NCI-H2029 treated with DMSO at 0.1 percent for 48 hours (cell line): ENCODE data around the gene DNAH7.

Source experiments
- DNase-seq: peaks from one replicate; lab custom pipeline; 2025; lab: John Stamatoyannopoulos, UW

DNAH7 gene

DNA sequence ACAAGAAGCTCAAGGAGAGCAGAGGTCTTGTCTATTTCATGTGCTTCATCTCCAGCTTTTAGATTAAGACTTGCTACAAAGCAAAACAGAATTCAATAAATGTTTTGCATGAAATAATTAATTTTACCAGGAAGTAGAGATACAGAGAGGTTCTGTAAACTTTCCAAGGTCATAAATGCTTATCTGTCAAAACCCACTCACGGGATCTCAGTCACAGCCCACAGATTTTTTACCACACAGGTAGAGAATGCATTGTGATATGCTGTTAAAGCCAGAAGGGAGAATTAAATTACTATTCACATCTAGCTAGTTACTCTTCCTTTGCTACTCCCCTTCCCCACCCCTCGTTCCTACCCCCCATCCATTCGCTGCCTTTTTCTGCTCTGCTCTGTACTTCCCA lies 205.5 kb downstream of the DNAH7 start:
- DNase-seq = no peak

- no peak for DNase-seq
Measured at GRCh38 chr2:195861821-195862220, 206.8 kb downstream of the DNAH7 start.

DNA sequence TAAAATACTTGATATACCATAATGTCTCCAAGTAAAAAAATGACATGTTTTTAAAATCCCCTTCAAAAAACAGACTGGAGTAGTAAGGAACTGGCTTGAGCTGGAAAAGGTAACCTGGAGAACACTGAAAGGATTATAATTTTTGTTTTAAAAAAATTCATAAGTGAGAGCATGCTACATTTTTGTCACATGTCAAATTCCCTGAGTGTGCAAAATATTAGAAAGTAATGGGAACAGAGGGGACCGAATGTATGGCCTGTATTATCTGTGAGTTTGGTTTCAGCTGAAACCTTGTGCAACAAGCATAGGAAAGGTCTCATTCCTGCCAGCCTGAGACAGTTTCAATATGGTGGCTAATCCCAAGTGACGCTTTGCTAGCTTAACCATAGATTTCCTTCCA lies 209.1 kb downstream of the DNAH7 start:
- DNase-seq = no peak

- no peak for DNase-seq
Measured at GRCh38 chr2:195857132-195857531, 211.5 kb downstream of the DNAH7 start.

GRCh38 chr2:195850764-195851163 lies 217.9 kb downstream of the DNAH7 start:
- DNase-seq = no peak

- DNase-seq = no peak
Measured at GRCh38 chr2:195848119-195848899, 220.3 kb downstream of the DNAH7 start.

- no peak for DNase-seq
Measured at GRCh38 chr2:195842932-195843331, 225.7 kb downstream of the DNAH7 start.

DNA sequence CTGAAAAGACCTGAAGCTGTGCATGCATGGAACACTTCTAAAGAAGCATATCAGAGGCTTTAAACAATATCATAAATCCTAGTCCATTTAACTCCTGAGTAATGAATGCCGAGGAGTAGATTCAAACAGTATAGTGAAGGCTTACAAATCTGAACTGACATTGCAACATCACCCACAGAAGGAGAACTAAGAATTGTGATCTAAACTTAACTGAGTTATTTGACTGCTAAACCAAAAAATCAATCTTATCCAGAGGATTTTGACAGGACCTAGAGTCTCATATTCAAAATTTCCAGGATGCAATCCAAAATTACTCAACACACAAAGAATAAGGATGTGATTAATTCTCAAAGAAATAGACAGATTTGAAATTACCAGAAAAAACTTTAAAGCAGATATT lies 230.6 kb downstream of the DNAH7 start:
- DNase-seq = no peak

GRCh38 chr2:195836002-195836401 lies 232.6 kb downstream of the DNAH7 start:
- no peak for DNase-seq

- DNase-seq = no peak
Measured at GRCh38 chr2:195834836-195835235, 233.8 kb downstream of the DNAH7 start.

DNA sequence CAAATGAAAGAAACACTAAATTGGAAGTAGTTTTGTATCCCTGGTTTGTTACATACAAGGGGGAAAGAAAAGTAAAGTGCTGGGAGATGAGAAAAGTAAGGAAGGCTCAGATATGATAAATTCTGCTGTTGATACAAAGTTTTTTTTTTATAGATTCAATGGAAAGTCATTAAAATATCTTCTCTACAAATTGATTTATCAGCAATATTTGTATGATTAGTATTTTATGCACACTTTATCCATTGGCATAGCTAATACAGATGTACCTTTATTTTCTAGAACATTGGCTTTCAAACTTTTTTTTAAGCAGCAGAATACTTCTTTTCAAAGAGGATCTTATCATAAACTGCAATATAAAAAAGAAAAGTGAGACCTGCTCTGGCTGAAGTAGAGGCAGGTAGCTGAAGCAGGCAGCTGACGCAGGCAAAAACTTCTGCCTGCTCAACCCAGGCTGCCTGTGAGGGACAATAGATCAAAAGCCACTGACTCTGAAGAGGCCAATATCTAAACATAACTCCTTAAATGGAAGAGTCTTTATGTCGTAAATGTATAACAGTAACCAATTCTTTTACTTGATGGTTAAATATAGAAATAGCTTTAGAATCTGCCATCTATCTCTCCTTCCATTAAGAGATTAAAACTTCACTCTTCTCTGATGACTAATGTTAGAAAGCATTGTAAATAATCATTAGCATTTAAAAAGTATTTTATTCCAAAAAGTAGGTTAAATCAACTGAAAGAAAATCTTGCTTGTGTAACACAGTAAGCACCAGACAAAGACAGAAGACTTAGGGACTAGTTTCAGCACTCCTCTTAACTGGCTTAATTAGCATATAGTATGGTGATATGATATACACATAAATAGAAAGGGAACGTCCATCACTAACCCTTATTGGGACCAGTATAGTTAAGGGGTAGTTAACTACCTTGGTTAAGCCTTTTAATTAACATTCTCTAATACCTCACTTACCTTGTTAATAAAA lies 237.4 kb downstream of the DNAH7 start:
- no peak for DNase-seq

GRCh38 chr2:195824478-195824877 lies 244.2 kb downstream of the DNAH7 start:
- DNase-seq = no peak

DNA sequence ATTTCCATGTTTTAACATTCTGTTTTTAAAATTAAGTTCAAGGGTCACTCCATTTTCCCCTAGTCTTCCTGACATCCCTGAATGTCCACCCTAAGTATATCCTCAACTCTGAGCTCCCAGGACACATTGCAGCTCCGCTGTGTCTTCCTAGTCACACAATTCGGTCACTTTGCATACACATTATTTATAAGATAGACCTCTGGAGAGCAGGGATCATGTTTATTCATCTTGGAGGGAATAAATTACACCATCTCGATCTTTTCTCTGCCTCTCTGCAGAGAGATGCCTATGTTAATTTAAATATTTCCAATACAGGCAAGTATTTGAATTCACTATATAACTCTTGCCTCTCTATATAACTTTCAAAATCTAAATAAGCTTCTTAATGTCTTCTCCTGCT lies 245.4 kb downstream of the DNAH7 start:
- DNase-seq = no peak

- DNase-seq = no peak
Measured at GRCh38 chr2:195821566-195821932, 247.1 kb downstream of the DNAH7 start.

DNA sequence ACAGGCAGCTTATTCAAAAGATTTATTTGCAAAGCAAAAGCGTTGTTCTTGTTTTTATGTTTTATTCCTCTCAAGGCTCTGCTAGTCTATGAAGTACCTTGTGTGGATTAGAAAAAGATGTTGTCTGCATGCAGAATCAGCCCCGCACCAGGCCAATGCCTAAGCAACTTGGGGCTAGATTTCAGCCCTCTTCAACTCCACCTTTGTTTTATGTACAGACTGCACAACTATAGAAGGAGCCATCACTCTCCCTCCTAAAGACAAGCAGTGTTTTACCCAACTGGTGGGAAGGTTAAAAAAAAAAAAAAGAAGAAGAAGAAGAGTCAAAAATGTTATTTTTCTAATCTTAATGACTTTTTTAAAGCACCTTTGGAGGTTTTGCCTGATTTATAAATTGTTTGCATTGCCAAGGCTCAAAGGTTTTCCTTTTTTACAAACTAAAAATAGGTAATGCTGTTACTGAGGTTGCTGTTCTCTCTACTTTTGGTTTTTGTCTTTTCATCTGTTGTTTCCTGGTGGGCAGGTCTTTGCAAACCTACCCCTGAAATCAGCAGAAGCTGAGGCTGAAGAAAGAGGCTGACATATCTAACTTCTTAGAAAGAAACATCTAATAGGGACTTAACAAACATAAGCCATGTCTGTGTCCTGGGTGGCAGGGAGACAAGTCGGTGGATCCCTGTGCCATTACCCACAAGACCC lies 247.6 kb downstream of the DNAH7 start:
- DNase-seq = no peak

DNA sequence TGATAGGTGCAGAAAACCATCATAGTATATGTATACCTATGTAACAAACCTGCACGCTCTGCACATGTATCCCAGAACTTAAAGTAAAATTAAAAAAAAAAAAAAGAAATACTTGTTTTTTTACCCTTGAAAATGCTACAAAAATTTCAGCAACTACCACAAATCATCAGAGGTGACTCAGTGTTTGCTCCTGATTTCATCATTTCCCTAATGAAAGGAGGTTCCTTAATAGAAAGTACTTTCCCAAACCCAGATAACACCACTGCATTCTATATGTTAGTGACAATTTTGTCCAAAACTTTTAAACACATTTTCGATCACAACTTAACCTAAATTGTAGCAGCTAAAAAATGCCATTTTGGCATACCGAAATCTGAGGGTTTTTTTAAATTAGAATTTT lies 248.3 kb downstream of the DNAH7 start:
- DNase-seq = no peak

GRCh38 chr2:195819276-195819675 lies 249.4 kb downstream of the DNAH7 start:
- DNase-seq = no peak

- DNase-seq = no peak
Measured at GRCh38 chr2:195818526-195818925, 250.1 kb downstream of the DNAH7 start.

DNA sequence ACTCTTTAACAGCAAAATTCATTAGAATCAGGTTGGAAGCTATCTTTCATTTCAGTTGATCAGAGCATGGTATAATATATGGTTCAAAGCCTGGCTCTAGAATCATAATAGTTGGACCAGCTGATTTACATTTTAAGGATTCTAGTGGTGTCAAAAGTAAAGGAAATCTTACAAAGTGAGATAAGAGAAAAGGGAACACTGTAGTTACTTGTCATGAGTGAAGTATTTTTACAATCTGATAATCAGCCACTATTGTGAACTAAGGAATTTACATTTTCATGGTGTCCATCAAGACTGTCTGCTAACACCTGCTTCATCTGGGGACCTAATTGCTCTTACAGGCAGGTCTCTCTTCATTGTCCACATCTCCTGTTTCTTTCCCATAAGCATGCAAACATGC lies 250.5 kb downstream of the DNAH7 start:
- no peak for DNase-seq

DNA sequence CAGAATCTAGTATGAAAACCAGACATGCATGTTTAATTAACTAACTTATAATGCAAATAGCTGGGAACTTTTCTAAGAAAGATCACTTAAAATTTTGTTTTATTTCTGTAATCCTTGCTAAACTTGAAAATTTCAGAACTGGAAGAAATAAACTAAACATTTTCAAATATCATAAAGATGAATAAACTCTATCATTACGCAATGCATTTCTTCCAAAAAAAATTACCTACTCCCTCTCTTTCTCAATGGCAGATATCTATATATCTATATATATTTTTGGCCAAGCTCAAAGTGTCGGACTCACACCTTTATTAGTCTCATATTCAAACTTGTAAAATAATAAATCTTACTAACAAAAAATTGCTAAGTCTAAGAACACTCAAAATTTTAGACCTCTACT lies 253.6 kb downstream of the DNAH7 start:
- no peak for DNase-seq

GRCh38 chr2:195813421-195813820 lies 255.2 kb downstream of the DNAH7 start:
- DNase-seq = no peak

DNA sequence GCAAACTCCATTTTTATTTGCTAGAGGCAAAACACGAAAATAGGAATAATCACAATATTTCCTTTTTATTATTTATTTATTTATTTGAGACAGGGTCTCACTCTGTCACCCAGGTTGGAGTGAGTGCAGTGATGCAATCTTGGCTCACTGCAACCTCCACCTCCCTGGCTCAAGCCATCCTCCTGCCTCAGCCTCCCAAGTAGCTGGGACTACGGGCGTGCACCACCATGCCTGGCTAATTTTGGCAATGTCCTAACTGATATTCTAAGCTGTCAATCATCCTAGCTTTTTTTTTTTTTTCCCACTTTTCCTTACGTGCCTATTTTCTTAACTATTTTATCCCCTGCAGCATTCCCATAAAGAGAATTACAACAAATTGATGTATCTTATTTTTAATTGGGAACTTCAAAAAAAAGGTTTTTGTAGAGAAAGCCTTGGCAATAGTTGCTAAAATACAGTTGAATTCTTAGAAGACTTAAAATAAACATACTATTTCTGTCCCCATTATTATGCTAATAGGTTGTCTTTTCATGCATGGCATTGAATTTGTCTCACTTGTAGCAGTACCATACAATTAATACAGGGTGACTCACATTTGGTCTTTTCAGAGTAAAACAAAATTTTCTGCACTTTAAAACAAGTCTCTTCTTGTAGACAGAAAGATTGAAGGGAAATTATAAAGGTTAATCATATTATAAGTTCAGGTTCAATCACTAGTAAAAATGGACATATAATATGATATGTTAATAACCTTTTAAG lies 258.1 kb downstream of the DNAH7 start:
- no peak for DNase-seq
